Panc1 (cell line): ENCODE results near the gene NPEPL1. TPM values are rescaled to one million over a fixed set of nuclear protein-coding genes. Genes with fewer than 3 reads are reported as not detected.

Source experiments
- ATAC-seq: fragments of 200-7000 bp; cut with Tn5 transposase; 2 replicates; pipeline ENCODE4 v1.9.1; 2020; ENCODE audit warnings: mild to moderate bottlenecking, moderate library complexity
- BruUV-seq: library from RNA; stranded (reverse); fragments of 400-500 nt; replicated peaks from 2 replicates; lab custom pipeline; 2021; lab: Mats Ljungman, UMichigan
- CTCF ChIA-PET: fragments of 300-600 bp; sonication (Branson Sonifier 250); formaldehyde crosslinking; loops from one replicate; lab custom pipeline; 2022; ENCODE audit warnings: antibody characterized with exemption; lab: Charles Lee
- POLR2A ChIA-PET: fragments of 300-600 bp; sonication (Branson Sonifier 250); formaldehyde crosslinking; loops from one replicate; lab custom pipeline; 2022; ENCODE audit warnings: antibody characterized with exemption; lab: Charles Lee
- DNase-seq: peaks from one replicate; pipeline ENCODE4 v3.0.0-alpha.2; 2010; ENCODE audit warnings: low read depth, low spot score
- H3K27ac ChIP-seq: 2 replicates; pipeline ENCODE4 v1.5.1; 2011; ENCODE audit warnings: mild to moderate bottlenecking, low read length, inconsistent platforms
- H3K27me3 ChIP-seq: fragments of 200-500 bp; sonication (Bioruptor generic); 2 replicates; pipeline ENCODE4 v1.6.0; 2014; ENCODE audit warnings: low read length, inconsistent platforms; ENCODE audit not compliant: control insufficient read depth, insufficient read depth
- H3K36me3 ChIP-seq: fragments of 200-500 bp; sonication (Bioruptor generic); 2 replicates; pipeline ENCODE4 v1.5.1; 2014; ENCODE audit warnings: inconsistent platforms, mild to moderate bottlenecking, low read length, moderate library complexity; ENCODE audit not compliant: control insufficient read depth, insufficient read depth
- H3K4me1 ChIP-seq: 2 replicates; pipeline ENCODE4 v1.5.1; 2011; ENCODE audit warnings: inconsistent platforms, mild to moderate bottlenecking, low read length, moderate library complexity; ENCODE audit not compliant: control insufficient read depth, insufficient read depth
- H3K4me3 ChIP-seq, 2 experiments: 2 replicates each; pipeline ENCODE4 v1.5.1; 2011 to 2012; ENCODE audit warnings: low read depth in 2 of 2, low read length in 2 of 2, mild to moderate bottlenecking in 2 of 2, inconsistent platforms in 1 of 2, moderate library complexity in 1 of 2
- H3K9me3 ChIP-seq: fragments of 200-500 bp; sonication (Bioruptor generic); 2 replicates; pipeline ENCODE4 v1.5.1; 2014; ENCODE audit warnings: low read depth, mild to moderate bottlenecking, inconsistent platforms, low read length, moderate library complexity; ENCODE audit not compliant: control insufficient read depth, insufficient read depth
- CTCF ChIP-seq: fragments of 450-650 bp; IDR thresholded peaks from 2 replicates; pipeline ENCODE4 v1.5.1; 2017; ENCODE audit warnings: mild to moderate bottlenecking
- POLR2AphosphoS5 ChIP-seq: IDR thresholded peaks from 2 replicates; pipeline ENCODE4 v1.6.1; 2012; ENCODE audit warnings: mild to moderate bottlenecking, low read depth, low read length, moderate library complexity
- REST ChIP-seq, 2 experiments: IDR thresholded peaks; 2 replicates each; pipeline ENCODE4 v1.6.1; 2011 to 2012; ENCODE audit warnings: low read depth in 2 of 2, control low read depth in 1 of 2, low read length in 1 of 2, mild to moderate bottlenecking in 1 of 2, moderate library complexity in 1 of 2; ENCODE audit not compliant: insufficient read depth in 1 of 2
- SIN3A ChIP-seq: IDR thresholded peaks from 2 replicates; pipeline ENCODE4 v1.6.1; 2012; ENCODE audit warnings: low read depth, mild to moderate bottlenecking, low read length, moderate library complexity, borderline replicate concordance; ENCODE audit not compliant: insufficient read depth
- TCF7L2 ChIP-seq: IDR thresholded peaks from 2 replicates; pipeline ENCODE4 v1.6.1; 2011; ENCODE audit warnings: mild to moderate bottlenecking, low read depth, low read length, inconsistent platforms
- in situ Hi-C: cut with HindIII; loops from 2 replicates; pipeline ENCODE4 v1.10.0; 2016; ENCODE audit warnings: low sequenced_read_pairs, low pct_unique_long_range_greater_than_20kb
- intact Hi-C: fragments of 100-400 bp; cut with micrococcal nuclease; formaldehyde crosslinking; loops from one replicate; pipeline ENCODE4 v1.10.0; 2022; ENCODE audit not compliant: unreplicated experiment
- total RNA-seq: library from RNA; stranded (reverse); gene quantifications from one replicate; pipeline ENCODE4 v1.2.1, GENCODE V29; 2021; ENCODE audit not compliant: unreplicated experiment

Gene NPEPL1
- total RNA-seq, 1 experiment from 2014 or later = 27.4 TPM

- H3K27ac ChIP-seq = no peak overlapping the region
- BruUV-seq = no TSS peak
- H3K9me3 ChIP-seq = no peaks in the 10 kb centered on the region
- ATAC-seq (no peak), DNase-seq (no peak)
- peaks cover 12% of the 10 kb centered on the region for H3K36me3 ChIP-seq
- H3K4me1 ChIP-seq = no peaks in the 10 kb centered on the region
- CTCF ChIA-PET = no interaction called here
- in situ Hi-C loops (no loop called here), intact Hi-C loops (no loop called here)
- POLR2A ChIA-PET = no interaction called here
- H3K27me3 ChIP-seq = no peaks in the 10 kb centered on the region
- TF ChIP-seq REST (IDR thresholded peaks at IDR 0.05; ENCODE audit: insufficient read depth in 1 of 2, low read depth in 2 of 2, low read length in 1 of 2) (no peak), TCF7L2 (no peak), CTCF (no peak), POLR2AphosphoS5 (no peak), SIN3A (no peak)
- no peak overlapping the region for H3K4me3 ChIP-seq
Measured at GRCh38 chr20:58664883-58665282, 27.7 kb upstream of the NPEPL1 start.

DNA sequence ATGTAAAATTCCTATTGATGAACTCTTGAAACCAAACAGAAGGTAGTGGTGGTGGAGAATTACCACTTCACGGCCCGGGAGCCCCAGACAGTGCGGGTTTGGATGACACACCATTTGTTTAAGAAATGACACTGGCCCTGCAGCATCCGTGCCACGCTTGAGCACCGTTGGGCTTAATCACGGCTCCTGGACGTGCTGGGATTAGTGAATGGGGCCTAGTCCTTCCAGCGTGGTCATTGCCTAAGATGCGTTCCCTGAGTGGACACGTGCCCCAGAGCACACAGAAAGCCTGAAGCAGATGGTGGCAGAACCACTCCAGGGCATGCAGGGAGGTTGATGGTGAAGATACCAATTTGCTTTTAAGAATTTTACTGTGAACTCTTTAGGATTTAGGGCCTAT lies 27.0 kb upstream of the NPEPL1 start:
- intact Hi-C loops (no loop called here), in situ Hi-C loops (no loop called here)
- TF ChIP-seq REST (IDR thresholded peaks at IDR 0.05; ENCODE audit: insufficient read depth in 1 of 2, low read depth in 2 of 2, low read length in 1 of 2) (no peak), POLR2AphosphoS5 (no peak), SIN3A (no peak), TCF7L2 (no peak), CTCF (no peak)
- BruUV-seq = no TSS peak
- Histone ChIP-seq H3K27me3 (no peaks in the 10 kb centered on the region), H3K4me3 (no peak overlapping the region), H3K36me3 (peaks cover 16% of the 10 kb centered on the region), H3K4me1 (no peaks in the 10 kb centered on the region), H3K9me3 (no peaks in the 10 kb centered on the region), H3K27ac (no peak overlapping the region)
- POLR2A ChIA-PET = no interaction called here
- ATAC-seq (no peak), DNase-seq (no peak)
- CTCF ChIA-PET = interaction anchor here (0.6 kb wide), 1 partner anchor 21 kb away, joined by 4 read pairs; no protein-coding TSS in a partner anchor
